ENCODE results near the gene EXOSC5. TPM values are rescaled to one million over a fixed set of nuclear protein-coding genes. Genes with fewer than 3 reads are reported as not detected.

The EXOSC5 gene
- polyA plus RNA-seq, 1 of the 3 experiments (the other 2 are of a cell fraction), result 74.1 TPM

GRCh38 chr19:41399091-41399490, 1.9 kb upstream of the EXOSC5 start:
- TF ChIP-seq IRF3 (IDR thresholded peaks at IDR 0.05; ENCODE audit: low read depth, low read length) (no peak), MEF2A (IDR thresholded peaks at IDR 0.05; ENCODE audit: borderline replicate concordance, low read depth) (no peak), PBX3 (IDR thresholded peaks at IDR 0.05) (no peak)
- Histone ChIP-seq H3K27ac (ENCODE audit: low read depth in 2 of 2, low read length in 1 of 2) (no peak overlapping the region), H3K9me3 (no peaks in the 10 kb centered on the region), H2AFZ (ENCODE audit: low read depth) (no peak overlapping the region), H3K4me3 (ENCODE audit: low read depth in 2 of 2, low read length in 1 of 2) (peak overlapping the region; percentile 79 to 91; a peak in 1 of 4 replicates), H3K36me3 (replicated peaks in 1 of 2; ENCODE audit: control insufficient read depth in 1 of 2, insufficient read depth in 2 of 2, low read length in 1 of 2) (no peaks in the 10 kb centered on the region), H3F3A (replicated peaks; ENCODE audit: insufficient read depth) (no peaks in the 10 kb centered on the region), H3K79me2 (ENCODE audit: insufficient read depth) (peaks cover 46% of the 10 kb centered on the region), H3K9ac (peak overlapping the region; percentile 95; the same call in 1 of the 2 replicates), H3K4me2 (peak overlapping the region; percentile 99), H3K27me3 (ENCODE audit: insufficient read depth) (no peaks in the 10 kb centered on the region), H3K9me2 (no peaks in the 10 kb centered on the region), H3K4me1 (ENCODE audit: control insufficient read depth in 1 of 2, insufficient read depth in 2 of 2, low read depth in 1 of 2, low read length in 1 of 2) (peaks cover 5 to 14% of the 10 kb centered on the region in 2 experiments; a peak in 2 of 4 replicates), H4K20me1 (ENCODE audit: insufficient read depth) (no peaks in the 10 kb centered on the region)
- 75% methylated on average over 3 of the region's 3 CpGs for WGBS (ENCODE audit: low lambda C conversion rate)
- ChIA-PET POLR2A (interaction anchor here (0.6 kb wide), 1 partner anchor 26 kb away, joined by 3 read pairs; no protein-coding TSS in a partner anchor), CTCF (no interaction called here)
- DNase-seq, result no peak

GRCh38 chr19:41398598-41398997, 1.4 kb upstream of the EXOSC5 start:
- Histone ChIP-seq H3K9ac (peak overlapping the region; percentile 95), H3K9me3 (no peaks in the 10 kb centered on the region), H3F3A (replicated peaks; ENCODE audit: insufficient read depth) (no peaks in the 10 kb centered on the region), H3K4me2 (peak overlapping the region; percentile 99), H3K79me2 (ENCODE audit: insufficient read depth) (peaks cover 48% of the 10 kb centered on the region), H4K20me1 (ENCODE audit: insufficient read depth) (no peaks in the 10 kb centered on the region), H3K4me1 (ENCODE audit: control insufficient read depth in 1 of 2, insufficient read depth in 2 of 2, low read depth in 1 of 2, low read length in 1 of 2) (peaks cover 5 to 14% of the 10 kb centered on the region in 2 experiments; a peak in 2 of 4 replicates), H3K4me3 (ENCODE audit: low read depth in 2 of 2, low read length in 1 of 2) (peak overlapping the region; percentile 79 to 91), H2AFZ (ENCODE audit: low read depth) (no peak overlapping the region), H3K36me3 (replicated peaks in 1 of 2; ENCODE audit: control insufficient read depth in 1 of 2, insufficient read depth in 2 of 2, low read length in 1 of 2) (no peaks in the 10 kb centered on the region), H3K27me3 (ENCODE audit: insufficient read depth) (no peaks in the 10 kb centered on the region), H3K9me2 (no peaks in the 10 kb centered on the region), H3K27ac (ENCODE audit: low read depth in 2 of 2, low read length in 1 of 2) (no peak overlapping the region)
- POLR2A ChIA-PET, result no interaction called here
- no peak for DNase-seq
- TF ChIP-seq USF1 (IDR thresholded peaks at IDR 0.05; ENCODE audit: borderline replicate concordance, low read depth) (no peak), RXRA (IDR thresholded peaks at IDR 0.05; ENCODE audit: borderline replicate concordance, low read depth) (no peak), IRF3 (IDR thresholded peaks at IDR 0.05; ENCODE audit: low read depth, low read length) (no peak), YY1 (IDR thresholded peaks at IDR 0.05; ENCODE audit: low read depth) (no peak), RFX5 (IDR thresholded peaks at IDR 0.05; ENCODE audit: low read length) (no peak), FOXJ3 (CRISPR knock-in tag; IDR thresholded peaks at IDR 0.05) (no peak), NRF1 (IDR thresholded peaks at IDR 0.05; ENCODE audit: low read depth, low read length) (no peak), RCOR1 (IDR thresholded peaks at IDR 0.05; ENCODE audit: low read length) (no peak), TAF1 (IDR thresholded peaks at IDR 0.05; ENCODE audit: borderline replicate concordance, low read depth, low read length) (no peak), MEF2A (IDR thresholded peaks at IDR 0.05; ENCODE audit: borderline replicate concordance, low read depth) (no peak)
- WGBS (ENCODE audit: low lambda C conversion rate), result 58% methylated on average over 3 of the region's 3 CpGs
- CTCF ChIA-PET, result interaction anchor here (0.7 kb wide), 1 partner anchor 14 kb away, joined by 3 read pairs; no protein-coding TSS in a partner anchor

Data from SK-N-SH (cell line).